HepG2 (cell line): ENCODE measurements around the gene NID2. TPM values are rescaled to one million over a fixed set of nuclear protein-coding genes. Genes with fewer than 3 reads are reported as not detected.

Source experiments
- ATAC-seq: fragments of 200-7000 bp; cut with Tn5 transposase; 3 replicates; pipeline ENCODE4 v1.9.1; 2020; ENCODE audit warnings: mild to moderate bottlenecking, moderate library complexity
- BruUV-seq: library from RNA; stranded (reverse); fragments of 400-500 nt; replicated peaks from 2 replicates; lab custom pipeline; 2021; lab: Mats Ljungman, UMichigan
- CTCF ChIA-PET: fragments of 300-600 bp; formaldehyde crosslinking; extraction: SDS; loops from one replicate; lab custom pipeline; 2021; ENCODE audit warnings: low total read pairs, inconsistent platforms, low intra/inter-chr PET ratio; lab: Yijun Ruan, JAX
- POLR2A ChIA-PET: fragments of 350-600 bp; sonication (Branson Sonifier 250); formaldehyde crosslinking; loops from one replicate; lab custom pipeline; 2020; ENCODE audit warnings: antibody characterized with exemption, inconsistent platforms; lab: Yijun Ruan, JAX
- DNase-seq: peaks from one replicate; pipeline ENCODE4 v3.0.0-alpha.2; 2015; ENCODE audit warnings: low spot score
- FAIRE-seq: peaks from 3 replicates; lab custom pipeline; 2011; peaks lifted over from hg19 to GRCh38; lab: Jason Lieb, UNC
- H2AFZ ChIP-seq: one replicate; pipeline ENCODE4 v1.6.1; 2011; ENCODE audit warnings: low read length, inconsistent platforms
- H3K27ac ChIP-seq: fragments of 300-600 bp; 3 replicates; pipeline ENCODE4 v1.8.0; 2011; ENCODE audit warnings: mixed run types, mild to moderate bottlenecking, mixed read lengths, low read length, inconsistent platforms; ENCODE audit not compliant: insufficient read depth; ENCODE audit errors: extremely low read length
- H3K27me3 ChIP-seq, 2 experiments: fragments of 200-600 bp in 1 of 2; 2 replicates in 1 of 2; 3 replicates in 1 of 2; pipeline versions ENCODE4 v1.6.0 to v1.8.0; 2011; ENCODE audit warnings: low read length in 2 of 2, mild to moderate bottlenecking in 2 of 2, moderate library complexity in 2 of 2, inconsistent platforms in 1 of 2; ENCODE audit not compliant: insufficient read depth in 2 of 2, control insufficient read depth in 1 of 2
- H3K36me3 ChIP-seq, 2 experiments: fragments of 200-600 bp in 1 of 2; replicated peaks in 1 of 2; 2 replicates in 1 of 2; 3 replicates in 1 of 2; pipeline versions ENCODE4 v1.5.1 to v1.8.0; 2011; ENCODE audit warnings: low read length in 2 of 2, inconsistent platforms in 1 of 2; ENCODE audit not compliant: insufficient read depth in 2 of 2, control insufficient read depth in 1 of 2
- H3K4me1 ChIP-seq: 2 replicates; pipeline ENCODE4 v1.5.1; 2012; ENCODE audit warnings: low read length, inconsistent platforms; ENCODE audit not compliant: insufficient read depth
- H3K4me2 ChIP-seq: 2 replicates; pipeline ENCODE4 v1.6.0; 2011; ENCODE audit warnings: low read depth, low read length, inconsistent platforms
- H3K4me3 ChIP-seq, 3 experiments: fragments of 200-600 bp in 1 of 3; sonication (generic), shearing (Covaris generic) in 1 of 3; replicated peaks in 1 of 3; 2 replicates each; pipeline ENCODE4 v1.5.1; 2011 to 2016; ENCODE audit warnings: low read length in 3 of 3, inconsistent platforms in 2 of 3, low read depth in 2 of 3, mild to moderate bottlenecking in 2 of 3, control low read depth in 1 of 3, mixed read lengths in 1 of 3; ENCODE audit not compliant: insufficient read depth in 1 of 3
- H3K79me2 ChIP-seq: one replicate; pipeline ENCODE4 v1.6.1; 2011; ENCODE audit warnings: low read length, inconsistent platforms; ENCODE audit not compliant: insufficient read depth
- H3K9ac ChIP-seq: 2 replicates; pipeline ENCODE4 v1.6.0; 2011; ENCODE audit warnings: mild to moderate bottlenecking, low read depth, low read length, inconsistent platforms; ENCODE audit not compliant: insufficient read depth
- H3K9me3 ChIP-seq: 2 replicates; pipeline ENCODE4 v1.5.1; 2012; ENCODE audit warnings: mild to moderate bottlenecking, low read length
- H4K20me1 ChIP-seq: 2 replicates; pipeline ENCODE4 v1.6.0; 2011; ENCODE audit warnings: inconsistent platforms, mild to moderate bottlenecking, low read length, moderate library complexity; ENCODE audit not compliant: insufficient read depth
- AHR ChIP-seq: IDR thresholded peaks from 2 replicates; pipeline ENCODE4 v1.6.1; 2018; ENCODE audit warnings: missing genetic modification reagents, missing compliant biosample characterization
- ATF7-NPFF ChIP-seq: sonication (generic); formaldehyde crosslinking; IDR thresholded peaks from 2 replicates; pipeline ENCODE4 v1.8.1; 2023; ENCODE audit warnings: mild to moderate bottlenecking, low read depth, missing genetic modification reagents, moderate library complexity
- CBFB ChIP-seq: sonication (generic); formaldehyde crosslinking; IDR thresholded peaks from 2 replicates; pipeline ENCODE4 v1.4.0; 2020; ENCODE audit warnings: missing genetic modification reagents
- CEBPZ ChIP-seq: IDR thresholded peaks from 2 replicates; pipeline ENCODE4 v1.6.1; 2012; ENCODE audit warnings: low read length, improper control_type of control experiment
- FIP1L1 ChIP-seq: fragments of 200-400 bp; formaldehyde crosslinking; IDR thresholded peaks from 2 replicates; pipeline ENCODE4 v1.6.1; 2018; ENCODE audit warnings: low read depth, mild to moderate bottlenecking, low read length, moderate library complexity, borderline replicate concordance; ENCODE audit not compliant: insufficient read depth
- HNRNPLL ChIP-seq: fragments of 200-400 bp; formaldehyde crosslinking; IDR thresholded peaks from 2 replicates; pipeline ENCODE4 v1.6.1; 2017; ENCODE audit warnings: mild to moderate bottlenecking, low read depth, low read length; ENCODE audit not compliant: poor library complexity, severe bottlenecking
- PHF20 ChIP-seq: sonication (generic); formaldehyde crosslinking; IDR thresholded peaks from 2 replicates; pipeline ENCODE4 v1.5.0; 2020; ENCODE audit warnings: mild to moderate bottlenecking, missing genetic modification reagents
- PHF21A ChIP-seq: sonication (generic); formaldehyde crosslinking; IDR thresholded peaks from 2 replicates; pipeline ENCODE4 v1.5.0; 2020; ENCODE audit warnings: mild to moderate bottlenecking, missing genetic modification reagents
- SETDB1 ChIP-seq: sonication (generic); formaldehyde crosslinking; IDR thresholded peaks from 2 replicates; pipeline ENCODE4 v1.5.1; 2020; ENCODE audit warnings: missing genetic modification reagents, mild to moderate bottlenecking, borderline replicate concordance
- TARDBP ChIP-seq: sonication (generic); formaldehyde crosslinking; IDR thresholded peaks from 2 replicates; pipeline ENCODE4 v1.8.0; 2022; ENCODE audit warnings: mild to moderate bottlenecking, missing genetic modification reagents
- ZBTB33 ChIP-seq: sonication (generic); formaldehyde crosslinking; IDR thresholded peaks from 2 replicates; pipeline ENCODE4 v1.4.0; 2020; ENCODE audit warnings: missing genetic modification reagents
- ZIK1 ChIP-seq: sonication (generic); formaldehyde crosslinking; IDR thresholded peaks from 2 replicates; pipeline ENCODE4 v1.5.0; 2020; ENCODE audit warnings: mild to moderate bottlenecking, low read depth, missing genetic modification reagents, borderline replicate concordance
- ZNF143 ChIP-seq: sonication (generic); formaldehyde crosslinking; IDR thresholded peaks from 2 replicates; pipeline ENCODE4 v1.4.0; 2020; ENCODE audit warnings: missing genetic modification reagents
- ZNF513 ChIP-seq: sonication (generic); formaldehyde crosslinking; conservative IDR thresholded peaks from 2 replicates; pipeline ENCODE4 v1.5.0; 2020; ENCODE audit warnings: missing genetic modification reagents
- ZNF773 ChIP-seq: sonication (generic); formaldehyde crosslinking; IDR thresholded peaks from 2 replicates; pipeline ENCODE4 v1.4.0; 2020; ENCODE audit warnings: missing genetic modification reagents, borderline replicate concordance
- ZNF839 ChIP-seq: sonication (generic); formaldehyde crosslinking; IDR thresholded peaks from 2 replicates; pipeline ENCODE4 v1.4.0; 2020; ENCODE audit warnings: missing genetic modification reagents, mild to moderate bottlenecking, borderline replicate concordance
- ZNF878 ChIP-seq: sonication (generic); formaldehyde crosslinking; IDR thresholded peaks from 2 replicates; pipeline ENCODE4 v1.8.1; 2023; ENCODE audit warnings: mild to moderate bottlenecking, missing genetic modification reagents, moderate library complexity
- WGBS: methylation state at CpG from one replicate; pipeline ENCODE4 v1.1.6; 2017; ENCODE audit warnings: low lambda C conversion rate; 5-methylcytosine and 5-hydroxymethylcytosine counted together
- in situ Hi-C: cut with HindIII; loops from 2 replicates; pipeline ENCODE4 v1.10.0; 2017; ENCODE audit warnings: low pct_unique_long_range_greater_than_20kb; ENCODE audit not compliant: extremely low pct_ligation_motif_present
- intact Hi-C: fragments of 100-400 bp; cut with micrococcal nuclease; formaldehyde crosslinking; loops from one replicate; pipeline ENCODE4 v1.10.0; 2022; ENCODE audit not compliant: unreplicated experiment
- polyA plus RNA-seq, 8 experiments: library from polyadenylated mRNA; depleted of rRNA in 3 of 8; stranded (reverse) in 7 of 8; unstranded in 1 of 8; fragments of >200 nt; fragmentation: Illumina TruSeq in 4 of 8; extraction: Trizol in 4 of 8; gene quantifications; 2 replicates each; pipeline versions ENCODE4 v1.2.1 to v1.2.3, GENCODE V29; 2011 to 2016; ENCODE audit warnings: low read depth in 4 of 8, missing spikeins in 1 of 8, mixed read lengths in 1 of 8; ENCODE audit not compliant: insufficient read depth in 1 of 8
- total RNA-seq, 5 experiments: library from RNA; depleted of rRNA; stranded (reverse); fragments of >200 nt; fragmentation: Illumina TruSeq; extraction: Trizol; gene quantifications; 2 replicates each; pipeline ENCODE4 v1.2.3, GENCODE V29; 2016; ENCODE audit warnings: low read depth in 1 of 5

NID2 gene
- total and polyA plus RNA-seq, 2 of the 13 experiments (the other 11 are each of a cell fraction or from before 2014, with no cell fraction given) = 0.11 TPM; not detected in 1

GRCh38 chr14:52023518-52023917 lies 45.3 kb downstream of the NID2 start (continued):
- TF ChIP-seq ZNF839 (CRISPR knock-in tag) (no peak), SETDB1 (CRISPR knock-in tag) (no peak), PHF20 (CRISPR knock-in tag) (no peak)

- FAIRE-seq (no peak), ATAC-seq (no peak), DNase-seq (no peak)
- no peak overlapping the region for H2AFZ ChIP-seq
- no peaks in the 10 kb centered on the region for H3K9me3 ChIP-seq
- POLR2A ChIA-PET = no interaction called here
- no peaks in the 10 kb centered on the region for H3K4me1 ChIP-seq
- WGBS = 33% methylated on average over 6 of the region's 6 CpGs
- H3K27me3 ChIP-seq = peaks cover 0 to 2% of the 10 kb centered on the region in 2 experiments; a peak in 1 of 5 replicates
- no peak overlapping the region for H3K27ac ChIP-seq
- H3K79me2 ChIP-seq = no peaks in the 10 kb centered on the region
- CTCF ChIA-PET = no interaction called here
- H3K36me3 ChIP-seq = no peaks in the 10 kb centered on the region
- no TSS peak for BruUV-seq
- no peak overlapping the region for H3K9ac ChIP-seq
- H4K20me1 ChIP-seq = no peaks in the 10 kb centered on the region
- in situ Hi-C loops = no loop called here
- H3K4me3 ChIP-seq = no peak overlapping the region
- H3K4me2 ChIP-seq = no peak overlapping the region
- intact Hi-C loops = no loop called here
- TF ChIP-seq FIP1L1 (no peak), ATF7-NPFF (CRISPR knock-in tag) (no peak), TARDBP (CRISPR knock-in tag) (no peak), ZNF513 (CRISPR knock-in tag) (no peak), CEBPZ (no peak), ZNF878 (CRISPR knock-in tag) (no peak), ZBTB33 (no peak), ZNF143 (CRISPR knock-in tag) (no peak), HNRNPLL (no peak), ZNF773 (CRISPR knock-in tag) (no peak), CBFB (CRISPR knock-in tag) (no peak), PHF21A (CRISPR knock-in tag) (no peak), ZIK1 (no peak), AHR (CRISPR knock-in tag) (no peak)
Measured at GRCh38 chr14:52021957-52022600, 46.8 kb downstream of the NID2 start.
